Stimulated activated CD4-positive, alpha-beta T cell treated with anti-CD3 and anti-CD28 coated beads, Interleukin-12 subunit alpha, Interleukin-12 subunit beta, amount 100 ng/mL, for 24 hours (primary cell): ENCODE measurements around the gene ULBP3.
"Not testable (repeated sequence)": the region's sequence is repeated elsewhere in the genome, so short reads cannot be mapped to it uniquely, and the experiment has no call there.

Source experiments
- DNase-seq, 2 experiments: peaks; one replicate each; pipeline ENCODE4 v3.0.0-alpha.2; 2020; ENCODE audit warnings: low read depth in 2 of 2

Gene ULBP3

GRCh38 chr6:150043096-150043495 lies 25.8 kb downstream of the ULBP3 start:
- no peak for DNase-seq

GRCh38 chr6:150038202-150039062 lies 30.5 kb downstream of the ULBP3 start:
- DNase-seq: no peak

- DNase-seq: no peak
Measured at GRCh38 chr6:150037526-150038201, 31.3 kb downstream of the ULBP3 start.

GRCh38 chr6:150036081-150036480 lies 32.8 kb downstream of the ULBP3 start:
- no peak for DNase-seq

GRCh38 chr6:150033207-150033771 lies 35.6 kb downstream of the ULBP3 start:
- DNase-seq: no peak

- DNase-seq: no peak
Measured at GRCh38 chr6:150032598-150032997, 36.3 kb downstream of the ULBP3 start.

- no peak for DNase-seq
Measured at GRCh38 chr6:150030611-150031010, 38.3 kb downstream of the ULBP3 start.

GRCh38 chr6:150029749-150030148 lies 39.2 kb downstream of the ULBP3 start:
- no peak for DNase-seq

- no peak for DNase-seq
Measured at GRCh38 chr6:150029276-150029675, 39.6 kb downstream of the ULBP3 start.

- no peak for DNase-seq
Measured at GRCh38 chr6:150028799-150029198, 40.1 kb downstream of the ULBP3 start.

GRCh38 chr6:150027806-150028565 lies 40.9 kb downstream of the ULBP3 start:
- no peak for DNase-seq

- no peak for DNase-seq
Measured at GRCh38 chr6:150026976-150027805, 41.7 kb downstream of the ULBP3 start.

GRCh38 chr6:150025201-150025917 lies 43.6 kb downstream of the ULBP3 start, which contains the start of gene RAET1L:
Gene RAET1L, minus strand, starts transcription at chr6:150025532. Its CDS starts 61 bp downstream, at chr6:150025471.
- peak in 1 of 2 experiments; percentile 28 for DNase-seq

GRCh38 chr6:150024646-150025155 lies 44.2 kb downstream of the ULBP3 start:
- DNase-seq: no peak

GRCh38 chr6:150024021-150024420 lies 44.9 kb downstream of the ULBP3 start:
- DNase-seq: not testable (repeated sequence)

GRCh38 chr6:150021870-150022269 lies 47.1 kb downstream of the ULBP3 start:
- not testable (repeated sequence) for DNase-seq

GRCh38 chr6:150018846-150019580 lies 49.9 kb downstream of the ULBP3 start:
- no peak for DNase-seq

- not testable (repeated sequence) for DNase-seq
Measured at GRCh38 chr6:150017186-150017521, 51.8 kb downstream of the ULBP3 start.
